GM10847 (cell line): ENCODE measurements around the gene PPP1R2.

Experiments used
- POLR2A ChIP-seq: IDR thresholded peaks from 2 replicates; pipeline ENCODE4 v1.6.1; 2011; ENCODE audit not compliant: insufficient read length; ENCODE audit errors: extremely low read depth

PPP1R2 gene

GRCh38 chr3:195524171-195524896, 18.8 kb downstream of the PPP1R2 start:
- no peak for TF ChIP-seq POLR2A

- TF ChIP-seq POLR2A, result no peak
These were observed 20.7 kb downstream of the PPP1R2 start for GRCh38 chr3:195522254-195523023.

GRCh38 chr3:195517030-195517429, 26.1 kb downstream of the PPP1R2 start:
- TF ChIP-seq POLR2A, result no peak

GRCh38 chr3:195512798-195513345, 30.3 kb downstream of the PPP1R2 start:
- no peak for TF ChIP-seq POLR2A

GRCh38 chr3:195511136-195511535, 32.0 kb downstream of the PPP1R2 start:
- no peak for TF ChIP-seq POLR2A

GRCh38 chr3:195508185-195508584, 34.9 kb downstream of the PPP1R2 start:
- TF ChIP-seq POLR2A, result no peak

GRCh38 chr3:195475614-195476013, 67.5 kb downstream of the PPP1R2 start:
- TF ChIP-seq POLR2A, result no peak

GRCh38 chr3:195468841-195469240, 74.3 kb downstream of the PPP1R2 start:
- no peak for TF ChIP-seq POLR2A

- TF ChIP-seq POLR2A, result no peak
These were observed 74.7 kb downstream of the PPP1R2 start for GRCh38 chr3:195468391-195468776.

GRCh38 chr3:195467641-195468390, 75.3 kb downstream of the PPP1R2 start:
- no peak for TF ChIP-seq POLR2A

- TF ChIP-seq POLR2A, result no peak
These were observed 76.9 kb downstream of the PPP1R2 start for GRCh38 chr3:195466251-195466650.
